Activated naive CD8-positive, alpha-beta T cell treated with anti-CD3 and anti-CD28 coated beads, Interleukin-2, amount 50 U/mL, for 16 hours (primary cell): ENCODE results near the gene P2RY1.
"Not testable (repeated sequence)": the region's sequence is repeated elsewhere in the genome, so short reads cannot be mapped to it uniquely, and the experiment has no call there.

ENCODE experiments used
- DNase-seq: peaks from one replicate; pipeline ENCODE4 v3.0.0-alpha.2; 2020; ENCODE audit warnings: low read depth, low spot score

Gene P2RY1

DNA sequence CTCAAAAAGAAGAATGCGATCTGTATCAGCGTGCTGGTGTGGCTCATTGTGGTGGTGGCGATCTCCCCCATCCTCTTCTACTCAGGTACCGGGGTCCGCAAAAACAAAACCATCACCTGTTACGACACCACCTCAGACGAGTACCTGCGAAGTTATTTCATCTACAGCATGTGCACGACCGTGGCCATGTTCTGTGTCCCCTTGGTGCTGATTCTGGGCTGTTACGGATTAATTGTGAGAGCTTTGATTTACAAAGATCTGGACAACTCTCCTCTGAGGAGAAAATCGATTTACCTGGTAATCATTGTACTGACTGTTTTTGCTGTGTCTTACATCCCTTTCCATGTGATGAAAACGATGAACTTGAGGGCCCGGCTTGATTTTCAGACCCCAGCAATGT lies 1.3 kb downstream of the P2RY1 start:
- no peak for DNase-seq

DNA sequence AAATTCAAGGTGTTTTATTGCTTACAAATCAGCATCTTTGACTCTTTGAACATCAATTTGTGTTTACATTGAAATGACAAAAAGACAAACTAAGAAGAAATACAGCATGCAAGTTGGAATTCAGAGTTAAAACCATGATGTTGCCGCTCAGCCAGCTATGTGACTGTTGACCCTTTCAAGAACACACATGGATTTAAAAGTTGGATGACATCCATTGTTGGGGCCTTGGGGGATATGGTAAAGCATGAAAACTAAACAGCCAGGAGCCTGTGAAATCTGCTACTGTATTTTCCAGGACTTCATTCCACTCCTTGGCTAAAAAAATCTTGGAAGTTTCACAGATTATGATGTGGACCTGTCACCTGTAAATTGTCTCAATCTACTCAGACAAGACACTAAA lies 4.6 kb downstream of the P2RY1 start:
- no peak for DNase-seq

DNA sequence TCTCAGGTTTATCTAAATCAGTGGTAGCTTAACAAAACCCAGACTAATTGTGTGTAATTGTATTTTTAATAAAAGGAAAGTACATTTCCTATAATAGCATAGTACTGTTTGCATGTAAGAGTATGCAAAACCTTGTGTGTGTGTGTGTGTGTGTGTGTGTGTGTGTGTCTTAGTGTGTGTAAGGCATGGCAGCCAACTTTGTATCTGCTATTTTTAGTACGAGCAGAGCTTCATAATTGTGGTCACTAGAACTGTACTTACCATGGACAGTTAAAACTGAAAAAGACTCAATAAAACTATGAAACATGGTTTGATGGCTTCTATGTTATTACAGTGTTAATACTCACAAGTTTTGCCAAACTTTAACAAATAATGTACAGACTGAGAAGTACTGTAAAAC lies 6.2 kb downstream of the P2RY1 start:
- DNase-seq = no peak

DNA sequence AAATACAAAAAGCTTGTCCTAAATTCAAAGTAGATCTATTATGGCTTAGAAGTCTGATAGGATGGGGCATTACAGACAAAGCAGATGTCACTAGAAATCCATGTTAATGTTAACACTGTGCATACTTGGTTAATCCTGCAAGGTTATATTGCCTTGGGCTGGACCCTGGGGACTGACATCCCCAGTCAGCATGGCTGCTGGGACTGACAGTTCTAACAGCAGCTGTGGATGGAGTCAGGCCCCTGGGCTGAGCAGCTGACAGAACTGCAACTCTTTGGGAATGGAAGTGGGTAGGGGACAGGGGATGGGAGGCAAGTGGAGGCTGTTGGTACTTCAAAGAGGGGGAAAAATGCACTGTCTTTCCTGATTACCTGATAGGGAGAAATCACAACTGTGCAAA lies 7.5 kb downstream of the P2RY1 start:
- no peak for DNase-seq

DNA sequence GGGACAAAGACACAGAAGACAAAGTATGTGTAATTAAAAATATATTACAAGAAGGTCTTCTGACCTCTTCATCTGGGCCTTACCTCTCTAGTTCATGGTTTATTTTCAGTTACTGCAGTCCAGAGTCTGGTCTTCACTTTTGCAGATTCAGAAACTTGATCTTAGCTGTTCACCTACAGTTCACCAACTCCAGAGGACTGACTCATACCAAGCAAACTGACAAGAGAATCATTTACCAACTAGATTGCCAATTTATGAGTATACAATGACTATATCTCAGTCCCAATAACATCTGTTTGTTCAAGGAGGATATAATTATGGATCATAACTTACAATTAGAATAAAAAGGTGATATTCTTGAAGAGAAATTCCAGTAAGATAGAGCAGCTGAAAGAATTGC lies 9.0 kb downstream of the P2RY1 start:
- DNase-seq = no peak

DNA sequence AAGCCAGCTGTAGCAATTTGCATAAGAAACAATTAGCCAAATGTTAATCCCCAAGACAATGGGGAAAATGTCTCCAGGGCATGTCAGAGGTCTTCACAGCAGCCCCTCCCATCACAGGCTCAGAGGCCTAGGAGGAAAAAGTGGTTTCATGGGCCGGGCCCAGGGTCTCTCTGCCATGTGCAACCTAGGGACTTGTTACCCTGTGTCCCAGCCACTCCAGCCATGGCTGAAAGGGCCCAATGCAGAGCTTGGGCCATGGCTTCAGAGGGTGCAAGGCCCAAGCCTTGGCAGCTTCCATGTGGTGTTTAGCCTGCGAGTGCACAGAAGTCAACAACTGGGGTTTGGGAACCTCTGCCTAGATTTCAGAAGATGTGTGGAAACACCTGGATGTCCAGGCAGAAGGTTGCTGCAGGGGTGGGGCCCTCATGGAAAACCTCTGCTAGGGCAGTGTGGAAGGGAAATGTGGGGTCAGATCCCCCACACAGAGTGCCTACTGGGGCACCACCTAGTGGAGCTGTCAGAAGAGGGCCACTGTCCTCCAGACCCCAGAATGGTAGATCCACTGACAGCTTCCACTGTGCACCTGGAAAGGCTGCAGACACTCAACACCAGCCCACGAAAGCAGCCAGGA lies 11.8 kb downstream of the P2RY1 start:
- not testable (repeated sequence) for DNase-seq

DNA sequence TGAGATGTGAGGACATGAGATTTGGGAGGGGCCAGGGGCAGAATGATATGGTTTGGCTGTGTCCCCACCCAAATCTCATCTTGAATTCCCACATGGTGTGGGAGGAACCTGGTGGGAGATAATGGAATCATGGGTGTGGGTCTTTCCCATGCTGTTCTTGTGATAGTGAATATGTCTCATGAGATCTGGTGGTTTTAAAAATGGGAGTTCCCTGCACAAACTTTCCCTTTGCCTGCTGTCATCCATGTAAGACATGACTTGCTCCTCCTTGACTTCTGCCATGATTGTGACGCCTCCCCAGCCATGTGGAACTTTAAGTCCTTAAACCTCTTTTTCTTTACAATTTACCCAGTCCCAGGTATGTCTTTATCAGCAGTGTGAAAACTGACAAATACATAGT lies 12.7 kb downstream of the P2RY1 start:
- not testable (repeated sequence) for DNase-seq

DNA sequence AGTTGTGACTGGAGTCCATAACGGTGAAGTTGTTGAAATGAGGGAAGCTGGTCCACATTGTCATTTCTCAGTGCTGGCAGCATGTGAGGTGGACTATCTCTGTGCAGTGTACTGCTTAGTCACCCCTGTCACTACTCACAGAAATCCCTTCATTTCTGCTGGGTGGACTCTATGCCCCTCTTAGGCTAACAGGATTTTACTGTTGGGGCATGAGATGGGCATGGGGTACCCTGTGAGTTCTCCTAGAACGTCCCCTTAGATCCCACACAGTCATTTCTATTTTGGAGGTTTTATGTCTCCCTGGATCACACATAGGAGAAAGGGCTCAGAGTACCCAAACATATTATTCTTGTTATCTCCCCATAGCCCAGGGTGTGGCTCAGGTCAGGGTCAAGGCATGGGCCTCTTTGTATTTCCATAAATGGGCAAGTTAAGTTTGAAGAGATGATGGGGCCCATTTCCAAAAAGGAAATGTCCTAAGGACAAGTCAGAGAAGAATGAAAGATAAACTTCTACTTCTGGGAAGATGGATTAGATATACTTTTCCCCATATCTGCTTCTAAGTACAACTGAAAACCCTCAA lies 15.2 kb downstream of the P2RY1 start:
- no peak for DNase-seq

DNA sequence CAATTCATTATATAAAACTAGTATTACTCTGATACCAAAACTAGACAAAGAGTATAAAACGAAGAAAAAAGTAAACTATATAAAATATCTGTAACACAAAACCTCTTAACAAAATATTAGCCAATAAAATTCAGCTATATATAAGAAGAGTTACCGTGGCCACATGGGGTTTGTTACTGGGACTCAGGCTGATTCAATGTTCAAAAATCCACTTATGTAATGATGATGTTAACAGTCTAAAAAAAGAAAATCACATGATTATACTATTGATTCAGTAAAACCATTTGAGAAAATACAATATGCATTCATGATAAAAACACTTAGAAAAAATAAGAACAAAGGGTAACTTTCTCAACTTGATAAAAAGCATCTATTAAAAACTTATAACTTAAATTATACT lies 18.3 kb downstream of the P2RY1 start:
- DNase-seq = no peak

DNA sequence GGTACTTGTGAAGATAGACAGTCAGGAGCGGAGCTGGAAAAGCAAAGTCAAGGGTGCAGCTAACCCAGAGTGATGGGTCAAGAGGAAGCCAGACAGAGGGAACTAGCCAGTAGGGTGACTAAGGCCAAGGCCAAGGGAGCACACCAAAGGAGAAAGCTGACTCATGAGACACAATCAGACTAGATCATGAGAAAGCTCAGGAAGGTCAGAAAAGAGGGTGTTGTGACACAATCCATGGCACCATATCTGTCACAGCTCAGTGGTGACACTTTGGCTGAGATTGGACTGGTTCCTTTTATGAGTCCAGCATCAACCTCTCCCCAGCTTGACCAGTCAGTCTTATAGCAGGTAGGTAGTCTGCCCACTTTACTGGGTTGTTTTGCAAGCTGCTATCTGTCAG lies 22.2 kb downstream of the P2RY1 start:
- no peak for DNase-seq

DNA sequence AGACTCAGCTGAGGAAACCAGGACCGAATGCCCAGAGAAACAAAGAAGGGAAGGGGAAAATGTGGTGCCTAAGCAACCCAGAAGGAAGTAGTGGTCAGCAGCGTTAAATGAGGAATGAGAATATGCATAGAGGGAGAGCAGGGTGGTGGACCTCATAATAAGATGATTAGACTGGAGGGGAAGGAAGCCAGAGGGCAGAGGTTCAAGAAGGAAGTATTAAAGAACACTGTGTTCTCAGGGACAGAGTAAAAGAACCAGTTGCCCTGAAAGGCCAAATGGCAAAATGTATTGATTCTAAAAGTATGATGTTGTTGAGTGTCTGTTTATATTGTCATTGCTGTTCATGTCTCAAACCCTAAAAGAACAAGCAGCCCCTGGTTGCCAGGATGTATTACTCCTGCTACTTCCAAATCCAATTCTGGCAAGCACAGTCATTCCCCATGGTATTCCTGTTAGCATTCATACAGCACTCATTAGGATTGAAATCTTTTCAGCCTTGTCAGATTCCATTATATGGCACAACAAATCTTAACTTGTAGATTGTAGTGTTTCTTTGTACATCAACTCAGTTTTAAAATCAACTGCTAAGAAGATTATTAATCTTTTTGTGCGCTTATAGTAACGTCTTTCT lies 23.4 kb downstream of the P2RY1 start:
- DNase-seq = no peak

DNA sequence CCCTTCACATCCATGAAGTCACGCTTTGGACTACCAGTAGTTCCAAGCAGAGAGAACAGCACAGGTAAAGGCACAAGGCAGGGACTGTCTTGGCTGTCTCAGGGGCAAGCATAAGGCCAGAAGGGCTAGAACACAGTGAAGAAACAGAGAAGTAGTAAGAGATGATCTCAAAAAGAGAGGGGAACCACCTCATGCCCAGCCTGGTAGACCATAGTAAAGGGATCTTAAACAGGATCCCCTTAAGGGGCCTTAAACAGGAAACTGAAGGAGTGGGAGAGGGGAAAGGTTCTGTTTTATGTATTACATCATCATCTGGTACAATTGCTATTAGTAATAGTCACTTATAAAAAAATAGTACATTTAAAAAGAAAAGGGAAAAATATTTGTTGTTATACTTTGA lies 25.8 kb downstream of the P2RY1 start:
- no peak for DNase-seq

DNA sequence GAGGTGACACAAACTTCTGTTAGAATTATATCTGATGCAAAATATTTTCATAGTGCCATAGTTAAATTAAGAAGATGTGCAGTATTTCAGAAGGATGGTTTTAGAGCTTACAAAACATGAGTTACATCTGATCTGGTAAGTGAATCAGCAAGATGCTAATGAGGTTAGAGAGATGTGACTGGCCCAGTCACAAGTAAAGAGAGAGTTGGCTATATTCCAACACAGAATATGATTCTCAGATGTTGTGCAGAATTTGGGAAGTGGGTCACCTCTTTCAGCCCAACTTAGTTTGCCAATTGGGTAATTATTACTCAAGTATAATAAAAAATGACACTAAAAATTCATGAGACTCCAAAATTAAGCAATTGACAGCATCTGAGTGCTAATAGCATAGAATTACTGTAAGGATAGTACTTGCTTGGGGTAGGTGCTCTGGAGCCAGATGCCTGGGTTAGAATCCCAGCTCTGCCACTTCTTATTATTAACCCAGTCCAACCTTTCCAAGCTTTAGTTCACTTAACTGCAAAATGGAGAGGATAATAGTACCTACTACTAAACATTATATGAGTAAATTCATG lies 30.8 kb downstream of the P2RY1 start:
- DNase-seq = no peak

DNA sequence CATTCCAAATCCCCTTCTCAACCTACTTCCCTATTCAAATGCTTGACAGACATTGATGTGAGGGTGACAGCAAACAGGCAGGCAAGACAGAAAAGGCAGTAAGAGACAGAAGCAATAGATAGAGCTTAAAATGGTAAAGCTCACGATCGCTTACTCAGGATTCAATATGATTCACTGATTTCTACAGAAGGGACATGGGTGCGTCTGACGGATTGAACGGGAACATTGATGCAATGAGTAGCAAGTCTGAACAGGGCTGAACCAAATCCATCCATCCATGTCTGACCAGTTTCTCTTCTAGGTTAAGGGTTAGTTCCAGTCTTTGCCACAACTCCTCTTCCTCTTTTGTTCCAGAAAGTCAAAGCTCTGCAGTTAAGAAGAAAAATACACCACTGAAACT lies 35.1 kb downstream of the P2RY1 start:
- DNase-seq = no peak

DNA sequence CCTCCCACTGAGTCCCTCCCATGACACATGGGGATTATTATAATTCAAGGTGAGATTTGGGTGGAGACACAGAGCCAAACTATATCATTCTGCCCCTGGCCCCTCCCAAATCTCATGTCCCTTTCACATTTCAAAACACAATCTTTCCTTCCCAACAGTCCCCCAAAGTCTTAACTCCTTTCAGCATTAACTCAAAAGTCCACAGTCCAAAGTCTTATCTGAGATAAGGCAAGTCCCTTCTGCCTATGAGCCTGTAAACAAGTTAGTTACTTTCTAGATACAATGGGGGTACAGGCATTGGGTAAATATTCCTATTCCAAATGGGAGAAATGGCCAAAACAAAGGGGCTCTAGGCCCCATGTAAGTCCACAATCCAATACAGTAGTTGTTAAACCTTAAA lies 38.4 kb downstream of the P2RY1 start:
- not testable (repeated sequence) for DNase-seq

DNA sequence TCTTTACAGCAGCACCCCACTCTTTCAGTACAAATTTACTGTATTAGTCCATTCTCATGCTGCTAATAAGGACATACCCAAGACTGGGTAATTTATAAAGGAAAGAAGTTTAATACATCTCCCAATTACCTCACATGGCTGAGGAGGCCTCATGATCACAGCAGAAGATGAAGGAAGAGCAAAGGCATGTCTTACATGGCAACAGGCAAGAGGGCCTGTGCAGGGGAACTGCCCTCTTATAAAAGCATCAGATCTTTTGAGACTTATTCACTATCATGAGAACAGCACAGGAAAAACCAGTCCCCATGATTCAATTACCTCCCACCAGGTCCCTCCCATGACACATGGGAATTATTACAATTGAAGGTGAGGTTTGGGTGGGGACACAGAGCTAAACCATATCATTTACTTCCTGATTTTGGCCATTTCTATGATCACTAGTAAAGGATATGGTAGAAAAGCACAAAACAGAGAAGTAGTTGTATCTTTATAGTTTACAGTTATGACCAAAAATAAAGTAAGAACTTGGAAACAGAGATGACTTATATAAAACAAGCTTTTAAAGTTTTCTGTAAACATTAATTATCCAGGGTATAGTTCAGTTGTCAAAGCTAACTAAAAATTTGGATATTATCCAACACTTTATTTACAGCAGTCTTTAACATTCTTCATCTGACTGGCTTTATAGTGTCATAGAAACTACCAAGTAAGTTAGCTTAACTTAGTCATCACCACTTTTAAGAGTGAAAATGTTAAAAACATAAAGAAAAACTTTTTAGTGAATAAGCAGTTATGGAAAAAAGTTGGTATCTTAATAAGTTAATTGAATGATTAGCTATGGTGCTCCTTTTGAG lies 40.2 kb downstream of the P2RY1 start:
- DNase-seq = no peak

DNA sequence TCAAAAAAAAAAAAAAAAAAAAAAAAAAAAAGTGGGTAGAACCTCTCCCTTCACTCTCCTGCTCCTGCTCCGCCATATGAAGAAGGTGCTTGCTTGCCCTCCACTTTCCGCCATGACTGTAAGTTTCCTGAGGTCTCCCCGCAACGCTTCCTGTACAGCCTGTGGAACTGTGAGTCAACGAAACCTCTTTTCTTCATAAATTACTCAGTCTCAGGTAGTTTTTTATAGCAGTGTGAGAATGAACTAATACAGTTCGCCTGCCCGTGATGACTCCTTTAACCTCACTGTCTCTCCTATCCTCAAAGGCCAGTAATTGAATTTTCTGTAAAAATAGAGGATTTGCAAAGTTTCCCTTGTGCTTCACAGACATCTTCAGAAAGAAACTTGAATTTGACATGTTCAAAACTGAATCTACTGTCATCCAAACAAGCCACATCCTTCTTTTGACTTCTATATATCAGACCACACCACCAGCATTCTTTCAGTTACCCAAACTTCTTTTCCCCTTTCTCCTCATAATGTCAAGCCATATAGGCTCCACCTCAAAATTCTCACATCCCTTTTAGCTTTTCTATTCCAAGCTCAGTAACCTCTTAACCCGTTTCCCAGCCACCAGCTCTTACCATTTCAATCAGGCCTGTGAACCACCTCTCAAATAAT lies 44.3 kb downstream of the P2RY1 start:
- no peak for DNase-seq

DNA sequence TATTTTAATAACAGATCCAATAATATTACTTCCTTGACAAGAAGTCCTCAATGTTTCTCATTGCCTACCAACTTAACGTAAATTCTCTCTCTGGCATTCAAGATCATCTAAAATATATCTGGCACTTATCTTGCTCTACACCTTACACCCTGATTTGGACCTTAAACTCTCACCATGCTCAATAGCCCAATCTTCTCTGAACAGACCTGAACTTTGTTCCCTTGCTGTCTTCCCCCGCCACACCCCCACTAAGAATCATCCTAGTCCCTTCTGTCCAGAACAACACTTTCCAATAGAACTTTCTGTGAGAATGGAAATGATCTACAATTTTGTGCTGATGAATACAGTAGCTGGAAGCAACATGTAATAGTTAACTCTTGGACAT lies 44.9 kb downstream of the P2RY1 start:
- DNase-seq = no peak

DNA sequence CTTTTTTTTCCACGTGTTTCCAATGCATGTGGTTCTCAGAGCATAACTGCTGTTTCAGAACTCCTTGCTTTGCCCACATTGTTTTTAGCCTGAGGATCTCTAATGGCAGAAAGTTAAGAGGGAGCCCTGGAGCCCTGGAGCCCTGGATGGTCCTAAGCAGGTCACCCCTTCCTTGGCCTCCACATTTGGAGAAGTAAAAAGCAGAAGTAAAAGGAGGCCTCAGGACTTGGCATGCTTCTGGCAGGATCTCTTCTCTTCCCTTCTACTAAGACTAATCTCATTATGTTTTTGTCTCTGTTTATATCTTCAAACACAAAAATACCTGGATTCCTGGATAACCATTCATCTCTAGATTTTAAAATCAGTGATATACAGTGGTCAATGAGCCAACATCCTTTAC lies 50.1 kb downstream of the P2RY1 start:
- no peak for DNase-seq
